GM12801 (cell line): ENCODE results near the gene C2orf68.

ENCODE experiments used
- CTCF ChIP-seq: IDR thresholded peaks from one replicate; pipeline ENCODE4 v1.5.1; 2011; ENCODE audit warnings: control low read depth; ENCODE audit not compliant: insufficient read length; ENCODE audit errors: extremely low read depth

C2orf68 gene

GRCh38 chr2:85619617-85620016 is 7.8 kb upstream of the C2orf68 start:
- TF ChIP-seq CTCF: no peak

- no peak for TF ChIP-seq CTCF
Measured at GRCh38 chr2:85615413-85615728, 3.5 kb upstream of the C2orf68 start.

- TF ChIP-seq CTCF: no peak
Measured at GRCh38 chr2:85613717-85614515, 2.0 kb upstream of the C2orf68 start.

GRCh38 chr2:85611217-85611704 is 605 bp downstream of the C2orf68 start:
- no peak for TF ChIP-seq CTCF

GRCh38 chr2:85607268-85608215 is 4.3 kb downstream of the C2orf68 start:
- TF ChIP-seq CTCF: no peak

GRCh38 chr2:85606116-85606455 is 5.8 kb downstream of the C2orf68 start:
- no peak for TF ChIP-seq CTCF

- no peak for TF ChIP-seq CTCF
Measured at GRCh38 chr2:85605406-85606115, 6.3 kb downstream of the C2orf68 start.
